Natural killer cell (primary cell): ENCODE measurements around the gene INPP4B. TPM values are rescaled to one million over a fixed set of nuclear protein-coding genes. Genes with fewer than 3 reads are reported as not detected.

Source experiments
- ATAC-seq, 3 donors: fragments of 150-1000 bp in 2 of 3; fragments of 200-7000 bp in 1 of 3; cut with Tn5 transposase; 1 replicate in 1 of 3; 2 replicates in 2 of 3; pipeline ENCODE4 v1.10.0; 2021; ENCODE audit warnings: mild to moderate bottlenecking in 2 of 3, moderate library complexity in 2 of 3
- DNase-seq, 2 donors: peaks; one replicate each; pipeline versions ENCODE4 v3.0.0 to v3.0.0-alpha.2; 2013 to 2021; ENCODE audit warnings: mixed read lengths in 1 of 2
- H3K27ac ChIP-seq: one replicate; pipeline ENCODE4 v1.5.1; 2013; ENCODE audit warnings: mild to moderate bottlenecking, low read length
- H3K27me3 ChIP-seq: one replicate; pipeline ENCODE4 v1.6.1; 2013; ENCODE audit warnings: low read length; ENCODE audit not compliant: control insufficient read depth, insufficient read depth
- H3K36me3 ChIP-seq: one replicate; pipeline ENCODE4 v1.6.1; 2013; ENCODE audit warnings: low read length; ENCODE audit not compliant: control insufficient read depth, insufficient read depth
- H3K4me1 ChIP-seq: one replicate; pipeline ENCODE4 v1.6.1; 2013; ENCODE audit warnings: low read length; ENCODE audit not compliant: control insufficient read depth, insufficient read depth
- H3K4me3 ChIP-seq: one replicate; pipeline ENCODE4 v1.5.1; 2013; ENCODE audit warnings: low read length
- H3K9me3 ChIP-seq: one replicate; pipeline ENCODE4 v1.6.1; 2013; ENCODE audit warnings: low read length; ENCODE audit not compliant: control insufficient read depth, insufficient read depth
- H3K27ac Mint-ChIP-seq, 2 donors: one replicate each; pipeline ENCODE4 v1.8.0; 2022; ENCODE audit warnings: mild to moderate bottlenecking in 2 of 2, mixed read lengths in 2 of 2, moderate library complexity in 1 of 2
- H3K27me3 Mint-ChIP-seq, 2 donors: one replicate each; pipeline ENCODE4 v1.8.0; 2022; ENCODE audit warnings: low read depth in 2 of 2, mixed read lengths in 2 of 2
- H3K36me3 Mint-ChIP-seq: one replicate; pipeline ENCODE4 v1.8.0; 2022; ENCODE audit warnings: mixed read lengths
- H3K4me1 Mint-ChIP-seq, 2 donors: one replicate each; pipeline ENCODE4 v1.8.0; 2022; ENCODE audit warnings: mixed read lengths in 2 of 2
- H3K4me3 Mint-ChIP-seq: one replicate; pipeline ENCODE4 v1.8.0; 2022; ENCODE audit warnings: mild to moderate bottlenecking, moderate library complexity, mixed read lengths
- H3K9me3 Mint-ChIP-seq, 2 donors: one replicate each; pipeline ENCODE4 v1.8.0; 2022; ENCODE audit warnings: mixed read lengths in 2 of 2
- CTCF ChIP-seq: fragments of 200-600 bp; IDR thresholded peaks from one replicate; pipeline ENCODE4 v1.8.0; 2022; ENCODE audit warnings: antibody characterized with exemption
- WGBS: methylation state at CpG from one replicate; pipeline ENCODE4 v1.1.7; 2013; ENCODE audit warnings: missing lambda C conversion rate; ENCODE audit not compliant: insufficient coverage; 5-methylcytosine and 5-hydroxymethylcytosine counted together
- intact Hi-C: fragments of 100-400 bp; cut with micrococcal nuclease; formaldehyde crosslinking; loops from one replicate; pipeline ENCODE4 v1.14.2; 2022
- total RNA-seq, 4 donors: library from RNA; stranded (reverse); fragments of 120-200 nt in 1 of 4; gene quantifications; one replicate each; pipeline versions ENCODE4 v1.2.3 to v1.2.4, GENCODE V29; 2013 to 2022

INPP4B gene
- total RNA-seq, 3 donors from 2014 or later (not counting 1 experiment from before 2014, with no cell fraction given), result 2.4 to 6.2 (median 4.5) TPM

GRCh38 chr4:142595222-142595871, 250.8 kb downstream of the INPP4B start:
- H3K27me3 Mint-ChIP-seq, result no peaks in the 10 kb centered on the region
- Histone ChIP-seq H3K4me3 (no peak overlapping the region), H3K36me3 (no peaks in the 10 kb centered on the region), H3K9me3 (no peaks in the 10 kb centered on the region), H3K27me3 (no peaks in the 10 kb centered on the region), H3K4me1 (no peaks in the 10 kb centered on the region), H3K27ac (no peak overlapping the region)
- H3K4me3 Mint-ChIP-seq, result no peak overlapping the region
- TF ChIP-seq CTCF, result no peak
- DNase-seq (no peak), ATAC-seq (no peak)
- H3K4me1 Mint-ChIP-seq, result no peaks in the 10 kb centered on the region
- H3K9me3 Mint-ChIP-seq, result peaks cover 8 to 11% of the 10 kb centered on the region in 2 donors
- H3K27ac Mint-ChIP-seq, result no peak overlapping the region
- intact Hi-C loops, result no loop called here
- no peaks in the 10 kb centered on the region for H3K36me3 Mint-ChIP-seq

- Histone ChIP-seq H3K4me1 (no peaks in the 10 kb centered on the region), H3K9me3 (no peaks in the 10 kb centered on the region), H3K4me3 (no peak overlapping the region), H3K36me3 (no peaks in the 10 kb centered on the region), H3K27me3 (no peaks in the 10 kb centered on the region), H3K27ac (no peak overlapping the region)
- 90% methylated on average over 1 of the region's 1 CpG for WGBS
- no peak for TF ChIP-seq CTCF
- no peak for DNase-seq
- Mint-ChIP-seq H3K27me3 (no peaks in the 10 kb centered on the region), H3K9me3 (peaks cover 5 to 7% of the 10 kb centered on the region in 2 donors), H3K4me3 (no peak overlapping the region), H3K27ac (no peak overlapping the region), H3K4me1 (no peaks in the 10 kb centered on the region), H3K36me3 (peaks cover 7% of the 10 kb centered on the region)
- no peak for ATAC-seq
- intact Hi-C loops, result no loop called here
Observed at GRCh38 chr4:142585411-142585810, 260.7 kb downstream of the INPP4B start.

DNA sequence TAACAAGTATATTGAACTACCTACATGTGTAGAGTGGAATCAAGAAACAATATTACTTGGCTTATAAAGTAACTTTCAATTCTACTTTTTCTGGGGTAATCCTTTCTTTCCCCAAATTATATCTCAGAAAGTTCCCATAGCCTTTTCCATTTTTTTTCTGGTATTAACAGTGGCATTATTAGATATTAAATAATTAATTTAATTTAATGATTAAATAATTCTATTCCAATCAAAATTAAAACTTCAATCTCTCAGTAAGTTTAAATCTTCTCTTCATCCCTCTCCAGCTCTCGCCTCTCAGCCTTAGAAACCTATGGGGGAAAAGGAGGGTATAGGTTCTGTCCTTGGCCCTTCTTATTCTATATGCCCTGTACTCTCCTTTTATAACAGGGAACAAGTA, 262.4 kb downstream of the INPP4B start:
- no peaks in the 10 kb centered on the region for H3K9me3 ChIP-seq
- H3K4me3 Mint-ChIP-seq, result no peak overlapping the region
- H3K27ac Mint-ChIP-seq, result no peak overlapping the region
- H3K27me3 ChIP-seq, result no peaks in the 10 kb centered on the region
- intact Hi-C loops, result no loop called here
- H3K4me3 ChIP-seq, result no peak overlapping the region
- TF ChIP-seq CTCF, result no peak
- ATAC-seq (no peak), DNase-seq (no peak)
- no peak overlapping the region for H3K27ac ChIP-seq
- no peaks in the 10 kb centered on the region for H3K4me1 ChIP-seq
- H3K27me3 Mint-ChIP-seq, result no peaks in the 10 kb centered on the region
- H3K4me1 Mint-ChIP-seq, result no peaks in the 10 kb centered on the region
- no peaks in the 10 kb centered on the region for H3K36me3 Mint-ChIP-seq
- peaks cover 0 to 8% of the 10 kb centered on the region in 2 donors for H3K9me3 Mint-ChIP-seq
- H3K36me3 ChIP-seq, result no peaks in the 10 kb centered on the region
- WGBS, result no CpG with 5 or more reads among the region's 1 CpG

DNA sequence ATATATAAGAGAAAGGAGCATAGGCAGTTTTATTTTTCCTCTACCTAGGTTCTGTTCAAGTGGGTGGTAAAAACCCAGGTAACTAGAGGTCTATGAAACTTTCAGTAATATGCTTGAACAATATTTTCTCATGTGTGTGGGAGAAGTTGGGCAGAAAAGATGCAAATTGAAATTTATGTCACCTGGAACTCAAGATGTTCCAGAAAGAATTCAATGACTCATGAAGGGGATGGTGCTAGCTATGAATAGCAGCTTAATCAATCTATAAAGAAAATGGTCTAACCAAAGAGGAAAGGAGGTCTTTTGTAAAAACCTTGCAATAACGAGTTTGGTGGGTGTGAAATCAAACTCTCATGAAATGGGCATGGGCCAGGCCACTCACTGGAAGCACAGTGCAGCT, 263.8 kb downstream of the INPP4B start:
- no peak overlapping the region for H3K4me3 ChIP-seq
- no peak for ATAC-seq
- no peaks in the 10 kb centered on the region for H3K9me3 ChIP-seq
- peaks cover under 1 to 8% of the 10 kb centered on the region in 2 donors for H3K9me3 Mint-ChIP-seq
- H3K4me1 ChIP-seq, result no peaks in the 10 kb centered on the region
- no peaks in the 10 kb centered on the region for H3K27me3 Mint-ChIP-seq
- DNase-seq, result no peak
- H3K27me3 ChIP-seq, result no peaks in the 10 kb centered on the region
- TF ChIP-seq CTCF, result no peak
- 75% methylated on average over 1 of the region's 1 CpG for WGBS
- no peaks in the 10 kb centered on the region for H3K4me1 Mint-ChIP-seq
- no peak overlapping the region for H3K4me3 Mint-ChIP-seq
- no peaks in the 10 kb centered on the region for H3K36me3 Mint-ChIP-seq
- no peak overlapping the region for H3K27ac ChIP-seq
- no peaks in the 10 kb centered on the region for H3K36me3 ChIP-seq
- no peak overlapping the region for H3K27ac Mint-ChIP-seq
- intact Hi-C loops, result no loop called here
